GM23338 (cell line): ENCODE results near the gene CLP1.

Experiments used
- CREB1 ChIP-seq: fragments of 250-450 bp; sonication (Bioruptor Pico); IDR thresholded peaks from 2 replicates; pipeline ENCODE4 v1.5.0; 2020; ENCODE audit warnings: low read depth, mild to moderate bottlenecking, moderate library complexity
- EZH2 ChIP-seq: fragments of 200-600 bp; sonication (generic); IDR thresholded peaks from one replicate; pipeline ENCODE4 v1.8.0; 2017; ENCODE audit warnings: antibody characterized with exemption, mild to moderate bottlenecking, low read depth; ENCODE audit not compliant: unreplicated experiment
- EZH2phosphoT487 ChIP-seq: fragments of 200-600 bp; sonication (generic); IDR thresholded peaks from one replicate; pipeline ENCODE4 v1.8.1; 2018; ENCODE audit warnings: antibody characterized with exemption; ENCODE audit not compliant: unreplicated experiment
- JUNB ChIP-seq: IDR thresholded peaks from one replicate; pipeline ENCODE4 v1.6.1; 2016; ENCODE audit warnings: antibody characterized with exemption; ENCODE audit not compliant: unreplicated experiment
- POLR2AphosphoS5 ChIP-seq: IDR thresholded peaks from 2 replicates; pipeline ENCODE4 v1.6.1; 2016; ENCODE audit warnings: antibody characterized with exemption, low read depth
- TF ChIP-seq, protein P1 (sequence below), 2 experiments: fragments of 200-600 bp in 1 of 2; sonication (generic) in 1 of 2; conservative IDR thresholded peaks; 2 replicates each; pipeline versions ENCODE4 v1.5.1 to v1.6.1; 2016 to 2017; ENCODE audit warnings: antibody characterized with exemption in 2 of 2, low read depth in 2 of 2, mild to moderate bottlenecking in 2 of 2, moderate library complexity in 1 of 2
- TF ChIP-seq, protein P2 (sequence below): IDR thresholded peaks from one replicate; pipeline ENCODE4 v1.6.1; 2018; ENCODE audit warnings: antibody characterized with exemption; ENCODE audit not compliant: unreplicated experiment

DNA sequence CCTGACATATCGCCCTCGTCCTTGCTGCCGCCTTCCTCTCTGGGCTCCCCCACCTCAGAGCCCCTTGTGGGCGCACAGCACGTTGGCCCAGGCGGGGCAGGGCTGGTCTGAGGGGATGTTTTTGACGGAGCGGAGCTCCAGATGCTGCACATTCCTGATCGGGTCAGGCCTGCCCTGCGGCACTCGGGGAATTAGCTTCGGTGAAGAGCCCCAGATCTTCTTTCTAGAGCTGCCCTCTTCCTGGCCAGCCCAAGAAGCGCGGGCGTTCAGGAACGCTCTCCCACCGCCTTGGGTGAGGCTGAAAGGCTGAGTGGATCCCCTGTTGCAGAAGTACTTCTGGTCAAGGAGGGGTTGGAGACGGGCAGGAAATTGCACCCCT, 19.9 kb upstream of the CLP1 start:
- TF ChIP-seq, protein P1, sequence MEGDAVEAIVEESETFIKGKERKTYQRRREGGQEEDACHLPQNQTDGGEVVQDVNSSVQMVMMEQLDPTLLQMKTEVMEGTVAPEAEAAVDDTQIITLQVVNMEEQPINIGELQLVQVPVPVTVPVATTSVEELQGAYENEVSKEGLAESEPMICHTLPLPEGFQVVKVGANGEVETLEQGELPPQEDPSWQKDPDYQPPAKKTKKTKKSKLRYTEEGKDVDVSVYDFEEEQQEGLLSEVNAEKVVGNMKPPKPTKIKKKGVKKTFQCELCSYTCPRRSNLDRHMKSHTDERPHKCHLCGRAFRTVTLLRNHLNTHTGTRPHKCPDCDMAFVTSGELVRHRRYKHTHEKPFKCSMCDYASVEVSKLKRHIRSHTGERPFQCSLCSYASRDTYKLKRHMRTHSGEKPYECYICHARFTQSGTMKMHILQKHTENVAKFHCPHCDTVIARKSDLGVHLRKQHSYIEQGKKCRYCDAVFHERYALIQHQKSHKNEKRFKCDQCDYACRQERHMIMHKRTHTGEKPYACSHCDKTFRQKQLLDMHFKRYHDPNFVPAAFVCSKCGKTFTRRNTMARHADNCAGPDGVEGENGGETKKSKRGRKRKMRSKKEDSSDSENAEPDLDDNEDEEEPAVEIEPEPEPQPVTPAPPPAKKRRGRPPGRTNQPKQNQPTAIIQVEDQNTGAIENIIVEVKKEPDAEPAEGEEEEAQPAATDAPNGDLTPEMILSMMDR (conservative IDR thresholded peaks at IDR 0.05; ENCODE audit: low read depth in 2 of 2): no peak
- TF ChIP-seq EZH2phosphoT487: no peak
- no peak for TF ChIP-seq POLR2AphosphoS5
- no peak for TF ChIP-seq EZH2
- TF ChIP-seq CREB1 (CRISPR knock-in tag): no peak
- TF ChIP-seq, protein P2, sequence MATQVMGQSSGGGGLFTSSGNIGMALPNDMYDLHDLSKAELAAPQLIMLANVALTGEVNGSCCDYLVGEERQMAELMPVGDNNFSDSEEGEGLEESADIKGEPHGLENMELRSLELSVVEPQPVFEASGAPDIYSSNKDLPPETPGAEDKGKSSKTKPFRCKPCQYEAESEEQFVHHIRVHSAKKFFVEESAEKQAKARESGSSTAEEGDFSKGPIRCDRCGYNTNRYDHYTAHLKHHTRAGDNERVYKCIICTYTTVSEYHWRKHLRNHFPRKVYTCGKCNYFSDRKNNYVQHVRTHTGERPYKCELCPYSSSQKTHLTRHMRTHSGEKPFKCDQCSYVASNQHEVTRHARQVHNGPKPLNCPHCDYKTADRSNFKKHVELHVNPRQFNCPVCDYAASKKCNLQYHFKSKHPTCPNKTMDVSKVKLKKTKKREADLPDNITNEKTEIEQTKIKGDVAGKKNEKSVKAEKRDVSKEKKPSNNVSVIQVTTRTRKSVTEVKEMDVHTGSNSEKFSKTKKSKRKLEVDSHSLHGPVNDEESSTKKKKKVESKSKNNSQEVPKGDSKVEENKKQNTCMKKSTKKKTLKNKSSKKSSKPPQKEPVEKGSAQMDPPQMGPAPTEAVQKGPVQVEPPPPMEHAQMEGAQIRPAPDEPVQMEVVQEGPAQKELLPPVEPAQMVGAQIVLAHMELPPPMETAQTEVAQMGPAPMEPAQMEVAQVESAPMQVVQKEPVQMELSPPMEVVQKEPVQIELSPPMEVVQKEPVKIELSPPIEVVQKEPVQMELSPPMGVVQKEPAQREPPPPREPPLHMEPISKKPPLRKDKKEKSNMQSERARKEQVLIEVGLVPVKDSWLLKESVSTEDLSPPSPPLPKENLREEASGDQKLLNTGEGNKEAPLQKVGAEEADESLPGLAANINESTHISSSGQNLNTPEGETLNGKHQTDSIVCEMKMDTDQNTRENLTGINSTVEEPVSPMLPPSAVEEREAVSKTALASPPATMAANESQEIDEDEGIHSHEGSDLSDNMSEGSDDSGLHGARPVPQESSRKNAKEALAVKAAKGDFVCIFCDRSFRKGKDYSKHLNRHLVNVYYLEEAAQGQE: no peak
- no peak for TF ChIP-seq JUNB
